ENCODE data around the gene ABHD3.

DNA sequence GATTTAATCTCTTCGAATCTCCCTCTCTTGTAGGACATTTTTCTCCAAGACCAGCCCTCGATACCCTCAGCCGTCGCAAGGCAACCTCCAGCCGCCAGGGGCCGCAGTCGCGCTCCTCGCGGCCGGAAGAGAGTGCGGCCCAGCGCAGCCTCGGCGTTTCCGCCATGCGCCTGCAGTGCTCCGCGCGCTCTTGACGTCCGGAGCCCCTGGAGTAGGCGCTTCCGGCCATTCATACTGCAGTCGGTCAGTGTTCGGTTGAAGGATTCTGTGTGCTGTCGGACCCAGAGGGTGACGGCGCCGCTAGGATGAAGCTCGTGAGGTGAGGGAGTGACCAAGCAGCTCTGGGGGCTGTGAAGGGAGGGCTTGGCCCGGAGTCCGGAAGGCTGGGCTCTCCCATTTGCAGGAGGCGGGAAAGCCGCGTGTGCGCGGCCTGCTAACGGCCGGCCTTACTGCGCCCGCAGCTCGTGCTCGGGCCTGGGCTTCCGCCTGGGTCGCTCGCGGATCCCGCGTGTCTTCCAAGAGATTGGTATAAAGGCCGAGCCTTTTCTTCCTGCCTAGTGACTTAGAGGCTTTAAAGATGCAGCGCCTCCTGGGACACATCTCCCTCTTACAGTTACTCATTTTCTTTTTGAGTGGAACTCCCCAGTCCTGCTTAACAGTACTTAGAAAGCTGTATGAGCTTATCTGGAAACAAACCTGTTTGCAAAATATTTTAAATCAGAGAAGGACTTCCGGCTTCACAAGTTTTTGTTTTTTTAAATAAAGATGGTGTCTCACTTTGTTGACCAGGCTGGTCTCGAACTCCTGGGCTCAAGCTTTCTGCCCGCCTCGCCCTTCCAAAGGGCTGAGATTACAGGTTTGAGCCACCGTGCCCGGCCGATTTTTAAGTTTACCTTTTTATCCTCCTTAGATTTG lies 92.2 kb downstream of the ABHD3 start, which contains the start of gene SNRPD1:
- no peak for TF ChIP-seq POLR2A (IDR thresholded peaks at IDR 0.05)
- TF ChIP-seq, protein P1, sequence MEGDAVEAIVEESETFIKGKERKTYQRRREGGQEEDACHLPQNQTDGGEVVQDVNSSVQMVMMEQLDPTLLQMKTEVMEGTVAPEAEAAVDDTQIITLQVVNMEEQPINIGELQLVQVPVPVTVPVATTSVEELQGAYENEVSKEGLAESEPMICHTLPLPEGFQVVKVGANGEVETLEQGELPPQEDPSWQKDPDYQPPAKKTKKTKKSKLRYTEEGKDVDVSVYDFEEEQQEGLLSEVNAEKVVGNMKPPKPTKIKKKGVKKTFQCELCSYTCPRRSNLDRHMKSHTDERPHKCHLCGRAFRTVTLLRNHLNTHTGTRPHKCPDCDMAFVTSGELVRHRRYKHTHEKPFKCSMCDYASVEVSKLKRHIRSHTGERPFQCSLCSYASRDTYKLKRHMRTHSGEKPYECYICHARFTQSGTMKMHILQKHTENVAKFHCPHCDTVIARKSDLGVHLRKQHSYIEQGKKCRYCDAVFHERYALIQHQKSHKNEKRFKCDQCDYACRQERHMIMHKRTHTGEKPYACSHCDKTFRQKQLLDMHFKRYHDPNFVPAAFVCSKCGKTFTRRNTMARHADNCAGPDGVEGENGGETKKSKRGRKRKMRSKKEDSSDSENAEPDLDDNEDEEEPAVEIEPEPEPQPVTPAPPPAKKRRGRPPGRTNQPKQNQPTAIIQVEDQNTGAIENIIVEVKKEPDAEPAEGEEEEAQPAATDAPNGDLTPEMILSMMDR (IDR thresholded peaks at IDR 0.05): peak in 5 of 7 experiments; percentile 87 to 95 (median 91)
- TF ChIP-seq POLR2AphosphoS5 (IDR thresholded peaks at IDR 0.05): peak; percentile 78 to 96 (median 80)
